MCF 10A (cell line): Measurements from ENCODE around the gene FAM118B. TPM values are rescaled to one million over a fixed set of nuclear protein-coding genes. Genes with fewer than 3 reads are reported as not detected.

Experiments used
- BruUV-seq: library from RNA; stranded (reverse); fragments of 400-500 nt; replicated peaks from 2 replicates; lab custom pipeline; 2021; lab: Mats Ljungman, UMichigan
- CTCF ChIA-PET: fragments of 300-600 bp; sonication (Branson Sonifier 250); formaldehyde crosslinking; extraction: SDS; loops from one replicate; lab custom pipeline; 2021; ENCODE audit warnings: antibody characterized with exemption, inconsistent platforms; lab: Yijun Ruan, JAX
- POLR2A ChIA-PET: fragments of 300-600, 350-650 bp; sonication (Branson Sonifier 250); formaldehyde crosslinking; extraction: SDS; loops from one replicate; lab custom pipeline; 2020; ENCODE audit warnings: antibody characterized with exemption, inconsistent platforms; lab: Yijun Ruan, JAX
- DNase-seq: peaks from one replicate; pipeline ENCODE4 v3.0.0-alpha.2; 2018; ENCODE audit not compliant: unreplicated experiment
- H3K27ac Mint-ChIP-seq: one replicate; pipeline ENCODE4 v1.8.0; 2022; ENCODE audit warnings: mild to moderate bottlenecking, low read depth, mixed read lengths; ENCODE audit not compliant: unreplicated experiment
- H3K27me3 Mint-ChIP-seq: one replicate; pipeline ENCODE4 v1.8.0; 2022; ENCODE audit warnings: mixed read lengths; ENCODE audit not compliant: insufficient read depth, unreplicated experiment
- H3K36me3 Mint-ChIP-seq: one replicate; pipeline ENCODE4 v1.8.0; 2022; ENCODE audit warnings: mild to moderate bottlenecking, moderate library complexity, mixed read lengths; ENCODE audit not compliant: insufficient read depth, unreplicated experiment
- H3K4me1 Mint-ChIP-seq: one replicate; pipeline ENCODE4 v1.8.0; 2022; ENCODE audit warnings: mixed read lengths; ENCODE audit not compliant: insufficient read depth, unreplicated experiment
- H3K4me3 Mint-ChIP-seq: one replicate; pipeline ENCODE4 v1.8.0; 2022; ENCODE audit warnings: mild to moderate bottlenecking, moderate library complexity, mixed read lengths; ENCODE audit not compliant: unreplicated experiment
- H3K9me3 Mint-ChIP-seq: one replicate; pipeline ENCODE4 v1.8.0; 2022; ENCODE audit warnings: mixed read lengths; ENCODE audit not compliant: unreplicated experiment
- CTCF ChIP-seq: fragments of 200-600 bp; IDR thresholded peaks from one replicate; pipeline ENCODE4 v1.8.0; 2022; ENCODE audit warnings: antibody characterized with exemption, mild to moderate bottlenecking; ENCODE audit not compliant: unreplicated experiment
- intact Hi-C: fragments of 100-400 bp; cut with micrococcal nuclease; formaldehyde crosslinking; loops from 2 replicates; pipeline ENCODE4 v1.14.1; 2022
- total RNA-seq: library from RNA; stranded (reverse); gene quantifications from 2 replicates; pipeline ENCODE4 v1.2.3, GENCODE V29; 2022

The FAM118B gene
- total RNA-seq, 1 experiment from 2014 or later, result 8.3 TPM

- no peak for TF ChIP-seq CTCF
- H3K4me3 Mint-ChIP-seq, result no peak overlapping the region
- CTCF ChIA-PET, result interaction anchor here (0.6 kb wide), 1 partner anchor 1084 kb away, joined by 4 read pairs; no protein-coding TSS in a partner anchor
- no peak overlapping the region for H3K27ac Mint-ChIP-seq
- POLR2A ChIA-PET, result no interaction called here
- H3K36me3 Mint-ChIP-seq, result peaks cover 4% of the 10 kb centered on the region
- H3K27me3 Mint-ChIP-seq, result no peaks in the 10 kb centered on the region
- no peaks in the 10 kb centered on the region for H3K9me3 Mint-ChIP-seq
- H3K4me1 Mint-ChIP-seq, result peaks cover 8% of the 10 kb centered on the region
- DNase-seq, result no peak
- BruUV-seq, result no TSS peak
- intact Hi-C loops, result no loop called here
Measured at GRCh38 chr11:126166413-126166812, 45.2 kb upstream of the FAM118B start.

- no peak for DNase-seq
- no peak overlapping the region for H3K27ac Mint-ChIP-seq
- no TSS peak for BruUV-seq
- TF ChIP-seq CTCF, result no peak
- intact Hi-C loops, result no loop called here
- H3K27me3 Mint-ChIP-seq, result no peaks in the 10 kb centered on the region
- H3K4me3 Mint-ChIP-seq, result no peak overlapping the region
- H3K4me1 Mint-ChIP-seq, result peaks cover 8% of the 10 kb centered on the region
- H3K36me3 Mint-ChIP-seq, result peaks cover 4% of the 10 kb centered on the region
- H3K9me3 Mint-ChIP-seq, result no peaks in the 10 kb centered on the region
- POLR2A ChIA-PET, result no interaction called here
- CTCF ChIA-PET, result interaction anchor here (1.6 kb wide), 1 partner anchor 226 kb away, joined by 4 read pairs; no protein-coding TSS in a partner anchor
Measured at GRCh38 chr11:126167488-126167887, 44.1 kb upstream of the FAM118B start.

- POLR2A ChIA-PET, result interaction anchor here (0.7 kb wide), 1 partner anchor 47 kb away, joined by 3 read pairs; no protein-coding TSS in a partner anchor
- CTCF ChIA-PET, result interaction anchor here (1.1 kb wide), 1 partner anchor 24 kb away, joined by 3 read pairs; no protein-coding TSS in a partner anchor
- no peak overlapping the region for H3K4me3 Mint-ChIP-seq
- no peaks in the 10 kb centered on the region for H3K4me1 Mint-ChIP-seq
- TF ChIP-seq CTCF, result no peak
- no peaks in the 10 kb centered on the region for H3K9me3 Mint-ChIP-seq
- no peak for DNase-seq
- intact Hi-C loops, result no loop called here
- peaks cover 4% of the 10 kb centered on the region for H3K36me3 Mint-ChIP-seq
- H3K27me3 Mint-ChIP-seq, result no peaks in the 10 kb centered on the region
- BruUV-seq, result no TSS peak
- H3K27ac Mint-ChIP-seq, result no peak overlapping the region
Measured at GRCh38 chr11:126169291-126169690, 42.3 kb upstream of the FAM118B start.

GRCh38 chr11:126172596-126173038 is 39.0 kb upstream of the FAM118B start:
- no peaks in the 10 kb centered on the region for H3K4me1 Mint-ChIP-seq
- H3K9me3 Mint-ChIP-seq, result no peaks in the 10 kb centered on the region
- no peak overlapping the region for H3K27ac Mint-ChIP-seq
- ChIA-PET POLR2A (no interaction called here), CTCF (no interaction called here)
- no peak overlapping the region for H3K4me3 Mint-ChIP-seq
- intact Hi-C loops, result no loop called here
- no peak for TF ChIP-seq CTCF
- no TSS peak for BruUV-seq
- H3K36me3 Mint-ChIP-seq, result peaks cover 4% of the 10 kb centered on the region
- no peaks in the 10 kb centered on the region for H3K27me3 Mint-ChIP-seq
- no peak for DNase-seq
